HepG2 (cell line): Measurements from ENCODE around the gene NOL4L. TPM values are rescaled to one million over a fixed set of nuclear protein-coding genes. Genes with fewer than 3 reads are reported as not detected.

Experiments
- ATRX ChIP-seq: sonication (generic); formaldehyde crosslinking; IDR thresholded peaks from 2 replicates; pipeline ENCODE4 v1.4.0; 2020; ENCODE audit warnings: missing genetic modification reagents, borderline replicate concordance
- CHCHD3 ChIP-seq: sonication (generic); formaldehyde crosslinking; IDR thresholded peaks from 2 replicates; pipeline ENCODE4 v1.8.0; 2022; ENCODE audit warnings: mild to moderate bottlenecking, missing genetic modification reagents, moderate library complexity
- FOXK2 ChIP-seq: fragments of 450-650 bp; IDR thresholded peaks from 2 replicates; pipeline ENCODE4 v1.6.1; 2016
- MIER3 ChIP-seq: IDR thresholded peaks from 2 replicates; pipeline ENCODE4 v1.6.1; 2016; ENCODE audit warnings: missing compliant biosample characterization, borderline replicate concordance
- PHF21A ChIP-seq: sonication (generic); formaldehyde crosslinking; IDR thresholded peaks from 2 replicates; pipeline ENCODE4 v1.5.0; 2020; ENCODE audit warnings: mild to moderate bottlenecking, missing genetic modification reagents
- SIN3A ChIP-seq: IDR thresholded peaks from 2 replicates; pipeline ENCODE4 v1.6.1; 2011; ENCODE audit warnings: low read depth, mild to moderate bottlenecking, control low read depth, low read length, borderline replicate concordance
- ZFP36 ChIP-seq: fragments of 150-350 bp; IDR thresholded peaks from 2 replicates; pipeline ENCODE4 v1.6.1; 2018; ENCODE audit warnings: borderline replicate concordance, low read length, low read depth; ENCODE audit not compliant: partially characterized antibody
- ZFP36L1 ChIP-seq: sonication (generic); formaldehyde crosslinking; IDR thresholded peaks from 2 replicates; pipeline ENCODE4 v1.8.0; 2022; ENCODE audit warnings: mild to moderate bottlenecking, missing genetic modification reagents, moderate library complexity
- ZMYM4 ChIP-seq: sonication (generic); formaldehyde crosslinking; IDR thresholded peaks from 2 replicates; pipeline ENCODE4 v1.8.1; 2023; ENCODE audit warnings: mild to moderate bottlenecking, missing genetic modification reagents
- ZNF317 ChIP-seq: sonication (generic); formaldehyde crosslinking; IDR thresholded peaks from 2 replicates; pipeline ENCODE4 v1.5.0; 2020; ENCODE audit warnings: mild to moderate bottlenecking, missing genetic modification reagents
- ZNF510 ChIP-seq: sonication (generic); formaldehyde crosslinking; IDR thresholded peaks from 2 replicates; pipeline ENCODE4 v1.4.0; 2020; ENCODE audit warnings: low read depth, mild to moderate bottlenecking, missing genetic modification reagents
- ZNF761 ChIP-seq: sonication (generic); formaldehyde crosslinking; conservative IDR thresholded peaks from 2 replicates; pipeline ENCODE4 v1.4.0; 2020; ENCODE audit warnings: mild to moderate bottlenecking, missing genetic modification reagents
- polyA plus RNA-seq, 8 experiments: library from polyadenylated mRNA; depleted of rRNA in 3 of 8; stranded (reverse) in 7 of 8; unstranded in 1 of 8; fragments of >200 nt; fragmentation: Illumina TruSeq in 4 of 8; extraction: Trizol in 4 of 8; gene quantifications; 2 replicates each; pipeline versions ENCODE4 v1.2.1 to v1.2.3, GENCODE V29; 2011 to 2016; ENCODE audit warnings: low read depth in 4 of 8, missing spikeins in 1 of 8, mixed read lengths in 1 of 8; ENCODE audit not compliant: insufficient read depth in 1 of 8
- total RNA-seq, 5 experiments: library from RNA; depleted of rRNA; stranded (reverse); fragments of >200 nt; fragmentation: Illumina TruSeq; extraction: Trizol; gene quantifications; 2 replicates each; pipeline ENCODE4 v1.2.3, GENCODE V29; 2016; ENCODE audit warnings: low read depth in 1 of 5
- TF ChIP-seq, protein P1 (sequence below): sonication (generic); formaldehyde crosslinking; IDR thresholded peaks from 2 replicates; pipeline ENCODE4 v1.8.1; 2023; ENCODE audit warnings: mild to moderate bottlenecking, moderate library complexity, missing genetic modification reagents
- TF ChIP-seq, protein P2 (sequence below): sonication (generic); formaldehyde crosslinking; IDR thresholded peaks from 2 replicates; pipeline ENCODE4 v1.5.1; 2020; ENCODE audit warnings: mild to moderate bottlenecking, missing genetic modification reagents, moderate library complexity
- TF ChIP-seq, protein P3 (sequence below): sonication (generic); formaldehyde crosslinking; IDR thresholded peaks from 2 replicates; pipeline ENCODE4 v1.8.1; 2022; ENCODE audit warnings: low read depth, mild to moderate bottlenecking, missing genetic modification reagents
- TF ChIP-seq, protein P4 (sequence below): sonication (generic); formaldehyde crosslinking; IDR thresholded peaks from 2 replicates; pipeline ENCODE4 v1.8.0; 2022; ENCODE audit warnings: missing genetic modification reagents, mild to moderate bottlenecking, borderline replicate concordance
- TF ChIP-seq, protein P5 (sequence below): IDR thresholded peaks from 2 replicates; pipeline ENCODE4 v1.6.1; 2016

Gene NOL4L
- total and polyA plus RNA-seq, 2 of the 13 experiments (the other 11 are each of a cell fraction or from before 2014, with no cell fraction given) = 16.6 to 35.4 TPM

DNA sequence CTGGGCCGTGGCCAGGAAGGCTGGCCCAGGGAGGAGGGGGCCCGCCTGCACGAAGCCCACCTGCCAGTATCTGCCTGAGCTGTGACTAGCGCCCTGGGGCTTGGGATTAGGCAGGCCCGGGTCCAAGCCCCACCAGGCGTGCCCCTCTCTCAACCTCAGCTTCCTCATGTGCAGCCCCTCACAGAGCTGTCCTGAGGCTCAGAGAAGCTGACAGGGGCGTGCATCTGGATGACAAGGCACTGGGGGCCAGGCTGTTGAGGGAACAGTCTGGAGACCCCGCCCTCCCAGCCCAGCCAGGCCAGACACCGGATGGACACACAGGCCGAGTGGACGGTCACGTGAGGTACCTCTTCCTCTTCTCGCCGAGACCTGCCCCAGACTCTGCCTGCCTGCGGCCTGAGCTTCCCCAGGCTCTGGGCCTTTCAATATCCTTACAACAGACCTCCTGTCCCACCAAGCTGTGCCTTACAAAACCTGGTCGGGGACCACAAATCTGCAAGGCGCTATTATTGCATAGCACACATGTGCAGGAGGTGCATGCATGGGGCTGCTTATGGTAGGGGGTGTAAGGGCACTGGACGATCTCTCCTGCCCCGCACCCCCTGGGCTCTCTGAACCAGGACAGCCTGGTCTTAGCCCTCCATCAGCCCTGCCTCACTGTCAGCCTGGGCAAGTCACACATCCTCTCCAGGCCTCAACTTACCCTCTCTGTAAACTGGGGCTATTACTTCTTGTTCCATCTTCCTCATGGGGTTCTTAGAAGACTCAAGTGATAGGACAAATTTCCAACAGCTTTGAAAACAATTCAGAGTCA is 20.0 kb downstream of the NOL4L start (continued):
- TF ChIP-seq, protein P1, sequence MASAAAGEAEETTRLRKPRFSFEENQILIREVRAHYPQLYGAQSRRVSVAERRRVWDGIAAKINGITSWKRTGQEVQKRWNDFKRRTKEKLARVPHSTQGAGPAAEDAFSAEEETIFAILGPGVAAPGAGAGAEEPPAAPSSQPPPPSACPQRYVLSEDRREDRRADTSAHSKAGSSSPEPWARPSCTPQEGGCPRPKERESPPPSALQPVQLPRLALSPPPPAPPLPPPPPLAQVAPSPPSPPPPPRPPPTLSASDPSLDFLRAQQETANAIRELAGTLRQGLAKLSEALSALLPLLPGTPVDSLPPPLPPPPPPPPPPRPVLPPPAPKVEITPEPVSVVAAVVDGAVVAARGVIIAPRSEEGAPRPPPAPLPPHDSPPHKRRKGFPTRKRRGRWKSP (CRISPR knock-in tag) = no peak
- TF ChIP-seq ZMYM4 (CRISPR knock-in tag) (no peak), ZNF510 (CRISPR knock-in tag) (no peak), CHCHD3 (CRISPR knock-in tag) (no peak), PHF21A (CRISPR knock-in tag) (no peak), ZFP36 (no peak), ZNF761 (CRISPR knock-in tag) (0 out of 2 replicates have a peak, but pooled peaks have one; percentile 44), MIER3 (CRISPR knock-in tag) (no peak), ATRX (no peak), ZNF317 (0 out of 2 replicates have a peak, but pooled peaks have one; percentile 33), ZFP36L1 (CRISPR knock-in tag) (no peak), FOXK2 (no peak), SIN3A (no peak)
- TF ChIP-seq, protein P2, sequence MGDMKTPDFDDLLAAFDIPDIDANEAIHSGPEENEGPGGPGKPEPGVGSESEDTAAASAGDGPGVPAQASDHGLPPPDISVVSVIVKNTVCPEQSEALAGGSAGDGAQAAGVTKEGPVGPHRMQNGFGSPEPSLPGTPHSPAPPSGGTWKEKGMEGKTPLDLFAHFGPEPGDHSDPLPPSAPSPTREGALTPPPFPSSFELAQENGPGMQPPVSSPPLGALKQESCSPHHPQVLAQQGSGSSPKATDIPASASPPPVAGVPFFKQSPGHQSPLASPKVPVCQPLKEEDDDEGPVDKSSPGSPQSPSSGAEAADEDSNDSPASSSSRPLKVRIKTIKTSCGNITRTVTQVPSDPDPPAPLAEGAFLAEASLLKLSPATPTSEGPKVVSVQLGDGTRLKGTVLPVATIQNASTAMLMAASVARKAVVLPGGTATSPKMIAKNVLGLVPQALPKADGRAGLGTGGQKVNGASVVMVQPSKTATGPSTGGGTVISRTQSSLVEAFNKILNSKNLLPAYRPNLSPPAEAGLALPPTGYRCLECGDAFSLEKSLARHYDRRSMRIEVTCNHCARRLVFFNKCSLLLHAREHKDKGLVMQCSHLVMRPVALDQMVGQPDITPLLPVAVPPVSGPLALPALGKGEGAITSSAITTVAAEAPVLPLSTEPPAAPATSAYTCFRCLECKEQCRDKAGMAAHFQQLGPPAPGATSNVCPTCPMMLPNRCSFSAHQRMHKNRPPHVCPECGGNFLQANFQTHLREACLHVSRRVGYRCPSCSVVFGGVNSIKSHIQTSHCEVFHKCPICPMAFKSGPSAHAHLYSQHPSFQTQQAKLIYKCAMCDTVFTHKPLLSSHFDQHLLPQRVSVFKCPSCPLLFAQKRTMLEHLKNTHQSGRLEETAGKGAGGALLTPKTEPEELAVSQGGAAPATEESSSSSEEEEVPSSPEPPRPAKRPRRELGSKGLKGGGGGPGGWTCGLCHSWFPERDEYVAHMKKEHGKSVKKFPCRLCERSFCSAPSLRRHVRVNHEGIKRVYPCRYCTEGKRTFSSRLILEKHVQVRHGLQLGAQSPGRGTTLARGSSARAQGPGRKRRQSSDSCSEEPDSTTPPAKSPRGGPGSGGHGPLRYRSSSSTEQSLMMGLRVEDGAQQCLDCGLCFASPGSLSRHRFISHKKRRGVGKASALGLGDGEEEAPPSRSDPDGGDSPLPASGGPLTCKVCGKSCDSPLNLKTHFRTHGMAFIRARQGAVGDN (CRISPR knock-in tag) = peak; percentile 75
- TF ChIP-seq, protein P3, sequence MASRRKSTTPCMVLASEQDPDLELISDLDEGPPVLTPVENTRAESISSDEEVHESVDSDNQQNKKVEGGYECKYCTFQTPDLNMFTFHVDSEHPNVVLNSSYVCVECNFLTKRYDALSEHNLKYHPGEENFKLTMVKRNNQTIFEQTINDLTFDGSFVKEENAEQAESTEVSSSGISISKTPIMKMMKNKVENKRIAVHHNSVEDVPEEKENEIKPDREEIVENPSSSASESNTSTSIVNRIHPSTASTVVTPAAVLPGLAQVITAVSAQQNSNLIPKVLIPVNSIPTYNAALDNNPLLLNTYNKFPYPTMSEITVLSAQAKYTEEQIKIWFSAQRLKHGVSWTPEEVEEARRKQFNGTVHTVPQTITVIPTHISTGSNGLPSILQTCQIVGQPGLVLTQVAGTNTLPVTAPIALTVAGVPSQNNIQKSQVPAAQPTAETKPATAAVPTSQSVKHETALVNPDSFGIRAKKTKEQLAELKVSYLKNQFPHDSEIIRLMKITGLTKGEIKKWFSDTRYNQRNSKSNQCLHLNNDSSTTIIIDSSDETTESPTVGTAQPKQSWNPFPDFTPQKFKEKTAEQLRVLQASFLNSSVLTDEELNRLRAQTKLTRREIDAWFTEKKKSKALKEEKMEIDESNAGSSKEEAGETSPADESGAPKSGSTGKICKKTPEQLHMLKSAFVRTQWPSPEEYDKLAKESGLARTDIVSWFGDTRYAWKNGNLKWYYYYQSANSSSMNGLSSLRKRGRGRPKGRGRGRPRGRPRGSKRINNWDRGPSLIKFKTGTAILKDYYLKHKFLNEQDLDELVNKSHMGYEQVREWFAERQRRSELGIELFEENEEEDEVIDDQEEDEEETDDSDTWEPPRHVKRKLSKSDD = no peak; the same call in 1 of the 2 replicates
- TF ChIP-seq, protein P4, sequence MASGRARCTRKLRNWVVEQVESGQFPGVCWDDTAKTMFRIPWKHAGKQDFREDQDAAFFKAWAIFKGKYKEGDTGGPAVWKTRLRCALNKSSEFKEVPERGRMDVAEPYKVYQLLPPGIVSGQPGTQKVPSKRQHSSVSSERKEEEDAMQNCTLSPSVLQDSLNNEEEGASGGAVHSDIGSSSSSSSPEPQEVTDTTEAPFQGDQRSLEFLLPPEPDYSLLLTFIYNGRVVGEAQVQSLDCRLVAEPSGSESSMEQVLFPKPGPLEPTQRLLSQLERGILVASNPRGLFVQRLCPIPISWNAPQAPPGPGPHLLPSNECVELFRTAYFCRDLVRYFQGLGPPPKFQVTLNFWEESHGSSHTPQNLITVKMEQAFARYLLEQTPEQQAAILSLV (CRISPR knock-in tag) = no peak
- TF ChIP-seq, protein P5, sequence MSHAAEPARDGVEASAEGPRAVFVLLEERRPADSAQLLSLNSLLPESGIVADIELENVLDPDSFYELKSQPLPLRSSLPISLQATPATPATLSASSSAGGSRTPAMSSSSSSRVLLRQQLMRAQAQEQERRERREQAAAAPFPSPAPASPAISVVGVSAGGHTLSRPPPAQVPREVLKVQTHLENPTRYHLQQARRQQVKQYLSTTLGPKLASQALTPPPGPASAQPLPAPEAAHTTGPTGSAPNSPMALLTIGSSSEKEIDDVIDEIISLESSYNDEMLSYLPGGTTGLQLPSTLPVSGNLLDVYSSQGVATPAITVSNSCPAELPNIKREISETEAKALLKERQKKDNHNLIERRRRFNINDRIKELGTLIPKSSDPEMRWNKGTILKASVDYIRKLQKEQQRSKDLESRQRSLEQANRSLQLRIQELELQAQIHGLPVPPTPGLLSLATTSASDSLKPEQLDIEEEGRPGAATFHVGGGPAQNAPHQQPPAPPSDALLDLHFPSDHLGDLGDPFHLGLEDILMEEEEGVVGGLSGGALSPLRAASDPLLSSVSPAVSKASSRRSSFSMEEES = peak; percentile 72
